Endodermal cell (in vitro differentiated cells): ENCODE results near the gene LMOD3. TPM values are rescaled to one million over a fixed set of nuclear protein-coding genes. Genes with fewer than 3 reads are reported as not detected.

Experiments
- DNase-seq: peaks from one replicate; pipeline ENCODE4 v3.0.0-alpha.2; 2017
- H3K27ac ChIP-seq: 2 replicates; pipeline ENCODE4 v1.5.1; 2013; ENCODE audit warnings: mild to moderate bottlenecking, low read depth, low read length, moderate library complexity
- H3K27me3 ChIP-seq: 2 replicates; pipeline ENCODE4 v1.6.1; 2013; ENCODE audit warnings: mild to moderate bottlenecking, low read length, moderate library complexity; ENCODE audit not compliant: insufficient read depth, control insufficient read depth, poor library complexity, severe bottlenecking
- H3K36me3 ChIP-seq: 2 replicates; pipeline ENCODE4 v1.7.0; 2013; ENCODE audit warnings: mild to moderate bottlenecking, low read length, moderate library complexity; ENCODE audit not compliant: control insufficient read depth, insufficient read depth
- H3K4me1 ChIP-seq: one replicate; pipeline ENCODE4 v1.7.0; 2013; ENCODE audit warnings: low read length; ENCODE audit not compliant: control insufficient read depth, insufficient read depth
- H3K4me3 ChIP-seq: 2 replicates; pipeline ENCODE4 v1.5.1; 2013; ENCODE audit warnings: mild to moderate bottlenecking, low read length, moderate library complexity
- H3K9ac ChIP-seq: 2 replicates; pipeline ENCODE4 v1.6.1; 2013; ENCODE audit warnings: mild to moderate bottlenecking, low read length, moderate library complexity; ENCODE audit not compliant: poor library complexity, severe bottlenecking; ENCODE audit errors: extremely low read depth
- H3K9me3 ChIP-seq: 2 replicates; pipeline ENCODE4 v1.6.1; 2013; ENCODE audit warnings: mild to moderate bottlenecking, low read length, moderate library complexity; ENCODE audit not compliant: control insufficient read depth
- H3K27ac Mint-ChIP-seq: 2 replicates; pipeline ENCODE4 v1.8.0; 2020; ENCODE audit warnings: mixed read lengths
- H3K27me3 Mint-ChIP-seq: 2 replicates; pipeline ENCODE4 v1.8.0; 2021; ENCODE audit warnings: mild to moderate bottlenecking, mixed read lengths; ENCODE audit not compliant: insufficient read depth
- H3K36me3 Mint-ChIP-seq: 2 replicates; pipeline ENCODE4 v1.8.0; 2020; ENCODE audit warnings: low read depth, mixed read lengths
- H3K4me1 Mint-ChIP-seq: 2 replicates; pipeline ENCODE4 v1.8.0; 2020; ENCODE audit warnings: mixed read lengths
- H3K4me3 Mint-ChIP-seq: 2 replicates; pipeline ENCODE4 v1.8.0; 2020; ENCODE audit warnings: mild to moderate bottlenecking, moderate library complexity, mixed read lengths
- H3K9me3 Mint-ChIP-seq: 2 replicates; pipeline ENCODE4 v1.8.0; 2020; ENCODE audit warnings: mild to moderate bottlenecking, mixed read lengths
- WGBS, 2 experiments: methylation state at CpG; one replicate each; pipeline versions ENCODE4 v1.1.5 to v1.1.7; 2013; ENCODE audit warnings: missing lambda C conversion rate in 2 of 2, mixed read lengths in 1 of 2; ENCODE audit not compliant: insufficient coverage in 1 of 2, insufficient read length in 1 of 2; 5-methylcytosine and 5-hydroxymethylcytosine counted together
- total RNA-seq, 2 donors: library from RNA; stranded (reverse); fragmentation: NEBNext Ultra II Directional in 1 of 2; extraction: Animal tissue kit (Norgen Biotek cat#: 25700) in 1 of 2; gene quantifications; 2 replicates in 1 of 2; 3 replicates in 1 of 2; pipeline ENCODE4 v1.2.1, GENCODE V29; 2021
- TF ChIP-seq, protein P1 (sequence below): fragments of 200-600 bp; sonication (generic); conservative IDR thresholded peaks from 2 replicates; pipeline ENCODE4 v1.5.0; 2021; ENCODE audit warnings: antibody characterized with exemption, mild to moderate bottlenecking

Gene LMOD3
- total RNA-seq, 2 donors from 2014 or later = not detected

GRCh38 chr3:69092030-69092516 is 30.3 kb downstream of the LMOD3 start:
- no peaks in the 10 kb centered on the region for H3K27me3 Mint-ChIP-seq
- no peak for DNase-seq
- no peak overlapping the region for H3K4me3 ChIP-seq
- H3K4me1 Mint-ChIP-seq = peaks cover 12% of the 10 kb centered on the region
- TF ChIP-seq, protein P1, sequence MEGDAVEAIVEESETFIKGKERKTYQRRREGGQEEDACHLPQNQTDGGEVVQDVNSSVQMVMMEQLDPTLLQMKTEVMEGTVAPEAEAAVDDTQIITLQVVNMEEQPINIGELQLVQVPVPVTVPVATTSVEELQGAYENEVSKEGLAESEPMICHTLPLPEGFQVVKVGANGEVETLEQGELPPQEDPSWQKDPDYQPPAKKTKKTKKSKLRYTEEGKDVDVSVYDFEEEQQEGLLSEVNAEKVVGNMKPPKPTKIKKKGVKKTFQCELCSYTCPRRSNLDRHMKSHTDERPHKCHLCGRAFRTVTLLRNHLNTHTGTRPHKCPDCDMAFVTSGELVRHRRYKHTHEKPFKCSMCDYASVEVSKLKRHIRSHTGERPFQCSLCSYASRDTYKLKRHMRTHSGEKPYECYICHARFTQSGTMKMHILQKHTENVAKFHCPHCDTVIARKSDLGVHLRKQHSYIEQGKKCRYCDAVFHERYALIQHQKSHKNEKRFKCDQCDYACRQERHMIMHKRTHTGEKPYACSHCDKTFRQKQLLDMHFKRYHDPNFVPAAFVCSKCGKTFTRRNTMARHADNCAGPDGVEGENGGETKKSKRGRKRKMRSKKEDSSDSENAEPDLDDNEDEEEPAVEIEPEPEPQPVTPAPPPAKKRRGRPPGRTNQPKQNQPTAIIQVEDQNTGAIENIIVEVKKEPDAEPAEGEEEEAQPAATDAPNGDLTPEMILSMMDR = no peak
- no peaks in the 10 kb centered on the region for H3K9me3 Mint-ChIP-seq
- WGBS, 2 experiments = 46 to 82% methylated on average over 3 to 4 of the region's 4 CpGs
- no peaks in the 10 kb centered on the region for H3K36me3 ChIP-seq
- H3K36me3 Mint-ChIP-seq = no peaks in the 10 kb centered on the region
- H3K4me3 Mint-ChIP-seq = no peak overlapping the region
- H3K27ac Mint-ChIP-seq = no peak overlapping the region
- H3K9me3 ChIP-seq = no peaks in the 10 kb centered on the region
- H3K9ac ChIP-seq = no peak overlapping the region
- H3K4me1 ChIP-seq = peaks cover 4% of the 10 kb centered on the region
- no peak overlapping the region for H3K27ac ChIP-seq
- H3K27me3 ChIP-seq = no peaks in the 10 kb centered on the region

DNA sequence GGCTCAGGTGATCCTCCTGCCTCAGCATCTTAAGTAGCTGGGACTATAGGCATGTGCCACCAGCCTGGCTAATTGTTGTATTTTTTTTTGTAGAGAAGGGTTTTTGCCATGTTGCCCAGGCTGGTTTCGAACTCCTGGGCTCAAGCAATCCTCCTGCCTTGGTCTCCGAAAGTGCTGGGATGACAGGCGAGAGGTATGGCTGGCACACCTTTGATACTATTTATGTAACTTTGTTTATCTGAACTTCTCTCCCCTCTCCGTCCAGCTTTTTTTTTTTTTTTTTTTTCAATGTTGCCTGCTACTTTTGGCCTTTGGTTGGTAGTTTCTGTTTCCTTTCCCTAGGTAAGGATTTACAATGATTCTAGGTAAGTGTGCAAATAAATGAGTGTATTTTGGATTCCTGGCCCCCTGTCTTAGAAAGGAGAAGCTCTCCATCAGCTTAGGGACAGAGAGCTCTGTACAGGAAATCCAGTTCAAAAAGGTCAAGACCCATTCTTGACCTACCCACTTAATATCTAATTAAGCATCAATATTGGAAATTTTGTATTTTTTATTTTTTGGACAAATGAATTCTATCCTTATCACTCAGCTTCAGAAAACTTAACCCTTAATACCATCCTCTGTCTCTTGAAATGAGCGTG is 30.9 kb downstream of the LMOD3 start:
- no peaks in the 10 kb centered on the region for H3K9me3 ChIP-seq
- H3K4me1 ChIP-seq = peaks cover 4% of the 10 kb centered on the region
- H3K27me3 Mint-ChIP-seq = no peaks in the 10 kb centered on the region
- peaks cover 12% of the 10 kb centered on the region for H3K4me1 Mint-ChIP-seq
- H3K27ac ChIP-seq = no peak overlapping the region
- H3K36me3 ChIP-seq = no peaks in the 10 kb centered on the region
- H3K4me3 Mint-ChIP-seq = no peak overlapping the region
- 86 to 88% methylated on average over 4 to 5 of the region's 5 CpGs for WGBS, 2 experiments
- H3K36me3 Mint-ChIP-seq = no peaks in the 10 kb centered on the region
- H3K9ac ChIP-seq = no peak overlapping the region
- no peak overlapping the region for H3K27ac Mint-ChIP-seq
- TF ChIP-seq, protein P1 = no peak
- DNase-seq = no peak
- H3K27me3 ChIP-seq = no peaks in the 10 kb centered on the region
- H3K9me3 Mint-ChIP-seq = no peaks in the 10 kb centered on the region
- H3K4me3 ChIP-seq = no peak overlapping the region

- Mint-ChIP-seq H3K9me3 (no peaks in the 10 kb centered on the region), H3K36me3 (no peaks in the 10 kb centered on the region), H3K27ac (no peak overlapping the region), H3K27me3 (no peaks in the 10 kb centered on the region), H3K4me3 (no peak overlapping the region), H3K4me1 (peaks cover 20% of the 10 kb centered on the region)
- Histone ChIP-seq H3K9ac (no peak overlapping the region), H3K27me3 (no peaks in the 10 kb centered on the region), H3K4me1 (peaks cover 4% of the 10 kb centered on the region), H3K27ac (no peak overlapping the region), H3K4me3 (no peak overlapping the region), H3K36me3 (no peaks in the 10 kb centered on the region), H3K9me3 (no peaks in the 10 kb centered on the region)
- TF ChIP-seq, protein P1 = no peak
- no peak for DNase-seq
- 87 to 96% methylated on average over 3 of the region's 3 CpGs for WGBS, 2 experiments
These were observed 32.4 kb downstream of the LMOD3 start for GRCh38 chr3:69090021-69090420.
